Natural killer cell (primary cell): Measurements from ENCODE around the gene PNMA8B. TPM values are rescaled to one million over a fixed set of nuclear protein-coding genes. Genes with fewer than 3 reads are reported as not detected.

Experiments used
- ATAC-seq, 3 donors: fragments of 150-1000 bp in 2 of 3; fragments of 200-7000 bp in 1 of 3; cut with Tn5 transposase; 1 replicate in 1 of 3; 2 replicates in 2 of 3; pipeline ENCODE4 v1.10.0; 2021; ENCODE audit warnings: mild to moderate bottlenecking in 2 of 3, moderate library complexity in 2 of 3
- DNase-seq, 2 donors: peaks; one replicate each; pipeline versions ENCODE4 v3.0.0 to v3.0.0-alpha.2; 2013 to 2021; ENCODE audit warnings: mixed read lengths in 1 of 2
- H3K27ac ChIP-seq: one replicate; pipeline ENCODE4 v1.5.1; 2013; ENCODE audit warnings: mild to moderate bottlenecking, low read length
- H3K27me3 ChIP-seq: one replicate; pipeline ENCODE4 v1.6.1; 2013; ENCODE audit warnings: low read length; ENCODE audit not compliant: control insufficient read depth, insufficient read depth
- H3K36me3 ChIP-seq: one replicate; pipeline ENCODE4 v1.6.1; 2013; ENCODE audit warnings: low read length; ENCODE audit not compliant: control insufficient read depth, insufficient read depth
- H3K4me1 ChIP-seq: one replicate; pipeline ENCODE4 v1.6.1; 2013; ENCODE audit warnings: low read length; ENCODE audit not compliant: control insufficient read depth, insufficient read depth
- H3K4me3 ChIP-seq: one replicate; pipeline ENCODE4 v1.5.1; 2013; ENCODE audit warnings: low read length
- H3K9me3 ChIP-seq: one replicate; pipeline ENCODE4 v1.6.1; 2013; ENCODE audit warnings: low read length; ENCODE audit not compliant: control insufficient read depth, insufficient read depth
- H3K27ac Mint-ChIP-seq, 2 donors: one replicate each; pipeline ENCODE4 v1.8.0; 2022; ENCODE audit warnings: mild to moderate bottlenecking in 2 of 2, mixed read lengths in 2 of 2, moderate library complexity in 1 of 2
- H3K27me3 Mint-ChIP-seq, 2 donors: one replicate each; pipeline ENCODE4 v1.8.0; 2022; ENCODE audit warnings: low read depth in 2 of 2, mixed read lengths in 2 of 2
- H3K36me3 Mint-ChIP-seq: one replicate; pipeline ENCODE4 v1.8.0; 2022; ENCODE audit warnings: mixed read lengths
- H3K4me1 Mint-ChIP-seq, 2 donors: one replicate each; pipeline ENCODE4 v1.8.0; 2022; ENCODE audit warnings: mixed read lengths in 2 of 2
- H3K4me3 Mint-ChIP-seq: one replicate; pipeline ENCODE4 v1.8.0; 2022; ENCODE audit warnings: mild to moderate bottlenecking, moderate library complexity, mixed read lengths
- H3K9me3 Mint-ChIP-seq, 2 donors: one replicate each; pipeline ENCODE4 v1.8.0; 2022; ENCODE audit warnings: mixed read lengths in 2 of 2
- CTCF ChIP-seq: fragments of 200-600 bp; IDR thresholded peaks from one replicate; pipeline ENCODE4 v1.8.0; 2022; ENCODE audit warnings: antibody characterized with exemption
- WGBS: methylation state at CpG from one replicate; pipeline ENCODE4 v1.1.7; 2013; ENCODE audit warnings: missing lambda C conversion rate; ENCODE audit not compliant: insufficient coverage; 5-methylcytosine and 5-hydroxymethylcytosine counted together
- intact Hi-C: fragments of 100-400 bp; cut with micrococcal nuclease; formaldehyde crosslinking; loops from one replicate; pipeline ENCODE4 v1.14.2; 2022
- total RNA-seq, 4 donors: library from RNA; stranded (reverse); fragments of 120-200 nt in 1 of 4; gene quantifications; one replicate each; pipeline versions ENCODE4 v1.2.3 to v1.2.4, GENCODE V29; 2013 to 2022

The PNMA8B gene
- total RNA-seq, 3 donors from 2014 or later (not counting 1 experiment from before 2014, with no cell fraction given) = 0.08 to 0.09 TPM; not detected in 1

- H3K36me3 ChIP-seq = no peaks in the 10 kb centered on the region
- H3K27me3 Mint-ChIP-seq = peaks cover 39 to 40% of the 10 kb centered on the region in 2 donors
- DNase-seq (no peak), ATAC-seq (no peak)
- peaks cover 5% of the 10 kb centered on the region for H3K27me3 ChIP-seq
- H3K27ac Mint-ChIP-seq = no peak overlapping the region
- H3K9me3 Mint-ChIP-seq = no peaks in the 10 kb centered on the region
- no peak for TF ChIP-seq CTCF
- no peak overlapping the region for H3K4me3 Mint-ChIP-seq
- peaks cover 3% of the 10 kb centered on the region for H3K4me1 ChIP-seq
- H3K9me3 ChIP-seq = no peaks in the 10 kb centered on the region
- intact Hi-C loops = no loop called here
- H3K4me3 ChIP-seq = no peak overlapping the region
- 92% methylated on average over 18 of the region's 18 CpGs for WGBS
- no peaks in the 10 kb centered on the region for H3K4me1 Mint-ChIP-seq
- no peak overlapping the region for H3K27ac ChIP-seq
- H3K36me3 Mint-ChIP-seq = no peaks in the 10 kb centered on the region
These were observed 26.0 kb downstream of the PNMA8B start for GRCh38 chr19:46469541-46470185.

GRCh38 chr19:46466536-46467196 lies 29.0 kb downstream of the PNMA8B start:
- H3K4me3 ChIP-seq = no peak overlapping the region
- DNase-seq (no peak), ATAC-seq (no peak)
- Mint-ChIP-seq H3K4me3 (no peak overlapping the region), H3K36me3 (no peaks in the 10 kb centered on the region), H3K27me3 (peaks cover 17 to 18% of the 10 kb centered on the region in 2 donors), H3K27ac (no peak overlapping the region), H3K9me3 (no peaks in the 10 kb centered on the region), H3K4me1 (no peaks in the 10 kb centered on the region)
- intact Hi-C loops = no loop called here
- no peaks in the 10 kb centered on the region for H3K9me3 ChIP-seq
- no peaks in the 10 kb centered on the region for H3K36me3 ChIP-seq
- TF ChIP-seq CTCF = no peak
- peaks cover 3% of the 10 kb centered on the region for H3K4me1 ChIP-seq
- no peak overlapping the region for H3K27ac ChIP-seq
- peaks cover 2% of the 10 kb centered on the region for H3K27me3 ChIP-seq
- WGBS = 73% methylated on average over 15 of the region's 15 CpGs

- 93% methylated on average over 5 of the region's 7 CpGs for WGBS
- Mint-ChIP-seq H3K27ac (no peak overlapping the region), H3K4me3 (no peak overlapping the region), H3K36me3 (no peaks in the 10 kb centered on the region), H3K4me1 (no peaks in the 10 kb centered on the region), H3K9me3 (no peaks in the 10 kb centered on the region), H3K27me3 (peaks cover 8 to 9% of the 10 kb centered on the region in 2 donors)
- Histone ChIP-seq H3K4me3 (no peak overlapping the region), H3K36me3 (no peaks in the 10 kb centered on the region), H3K9me3 (no peaks in the 10 kb centered on the region), H3K27ac (no peak overlapping the region), H3K27me3 (no peaks in the 10 kb centered on the region), H3K4me1 (no peaks in the 10 kb centered on the region)
- intact Hi-C loops = no loop called here
- no peak for TF ChIP-seq CTCF
- no peak for ATAC-seq
- no peak for DNase-seq
These were observed 32.2 kb downstream of the PNMA8B start for GRCh38 chr19:46463516-46463915.
